Omental fat pad (tissue), 4 donors: ENCODE measurements around the gene CD8A. TPM values are rescaled to one million over a fixed set of nuclear protein-coding genes. Genes with fewer than 3 reads are reported as not detected.

Experiments
- ATAC-seq: fragments of 150-250 bp; one replicate; pipeline ENCODE4 v1.9.1; 2016; ENCODE audit warnings: mild to moderate bottlenecking, moderate library complexity; ENCODE audit not compliant: low FRiP score
- DNase-seq: peaks from one replicate; pipeline ENCODE4 v3.0.0-alpha.2; 2019; ENCODE audit warnings: low spot score
- CTCF ChIP-seq, 3 donors: fragments of 450-650 bp; IDR thresholded peaks; one replicate each; pipeline ENCODE4 v1.5.1; 2016 to 2017; ENCODE audit warnings: antibody characterized with exemption in 3 of 3, mild to moderate bottlenecking in 3 of 3, moderate library complexity in 2 of 3
- total RNA-seq, 4 donors: library from RNA; depleted of rRNA; stranded (reverse); fragments of >200 nt; gene quantifications; one replicate each; pipeline ENCODE4 v1.1.0, GENCODE V29; 2016

Gene CD8A
- total RNA-seq, 4 donors from 2014 or later = 1.4 to 6.6 (median 2.4) TPM

GRCh38 chr2:86807133-86807467, 16.4 kb upstream of the CD8A start:
- TF ChIP-seq CTCF (IDR thresholded peaks at IDR 0.05) = no peak
- ATAC-seq (no peak), DNase-seq (no peak)

- TF ChIP-seq CTCF (IDR thresholded peaks at IDR 0.05) = no peak
- DNase-seq (no peak), ATAC-seq (no peak)
These were observed 15.5 kb upstream of the CD8A start for GRCh38 chr2:86806059-86806857.

- DNase-seq (no peak), ATAC-seq (no peak)
- TF ChIP-seq CTCF (IDR thresholded peaks at IDR 0.05) = no peak
These were observed 10.3 kb upstream of the CD8A start for GRCh38 chr2:86800856-86801567.

GRCh38 chr2:86794861-86795260, 4.1 kb upstream of the CD8A start:
- DNase-seq (no peak), ATAC-seq (no peak)
- no peak for TF ChIP-seq CTCF (IDR thresholded peaks at IDR 0.05)

- ATAC-seq (no peak), DNase-seq (no peak)
- no peak for TF ChIP-seq CTCF (IDR thresholded peaks at IDR 0.05)
These were observed 3.0 kb upstream of the CD8A start for GRCh38 chr2:86793752-86794151.

- ATAC-seq (no peak), DNase-seq (no peak)
- no peak for TF ChIP-seq CTCF (IDR thresholded peaks at IDR 0.05)
These were observed 860 bp upstream of the CD8A start for GRCh38 chr2:86791573-86791972.
